Testis (tissue), 3 donors: ENCODE results near the gene TNFRSF1A. TPM values are rescaled to one million over a fixed set of nuclear protein-coding genes. Genes with fewer than 3 reads are reported as not detected.

Experiments used
- DNase-seq: peaks from one replicate; pipeline ENCODE4 v3.0.0-alpha.2; 2019
- H3K27ac ChIP-seq, 2 donors: fragments of 200-600 bp; sonication (generic); one replicate each; pipeline ENCODE4 v1.5.1; 2019
- H3K27me3 ChIP-seq: fragments of 200-600 bp; sonication (generic); one replicate; pipeline ENCODE4 v1.5.1; 2019
- H3K36me3 ChIP-seq: fragments of 200-600 bp; sonication (generic); one replicate; pipeline ENCODE4 v1.5.1; 2017; ENCODE audit warnings: low read depth; ENCODE audit errors: missing control alignments
- H3K4me1 ChIP-seq: fragments of 200-600 bp; sonication (generic); one replicate; pipeline ENCODE4 v1.5.1; 2019
- H3K4me3 ChIP-seq, 2 donors: fragments of 200-600 bp; sonication (generic); one replicate each; pipeline ENCODE4 v1.5.1; 2017 to 2019
- H3K9me3 ChIP-seq: fragments of 200-600 bp; sonication (generic); one replicate; pipeline ENCODE4 v1.5.1; 2017
- POLR2A ChIP-seq: fragments of 450-650 bp; IDR thresholded peaks from one replicate; pipeline ENCODE4 v1.6.1; 2017; ENCODE audit warnings: antibody characterized with exemption, mild to moderate bottlenecking, moderate library complexity
- WGBS, 2 donors: methylation state at CpG; one replicate each; pipeline ENCODE4 v1.1.5; 2018; 5-methylcytosine and 5-hydroxymethylcytosine counted together
- intact Hi-C: fragments of 100-400 bp; cut with DNase I; formaldehyde crosslinking; loops from one replicate; pipeline ENCODE4 v1.15.1; 2023; ENCODE audit warnings: low total_unique reads
- polyA plus RNA-seq: library from polyadenylated mRNA; stranded (reverse); fragments of 350-450 nt; fragmentation: Illumina TruSeq; extraction: RNeasy Lipid Tissue Mini Kit (QIAGEN cat#74804); gene quantifications from one replicate; pipeline ENCODE4 v1.2.3, GENCODE V29; 2014; ENCODE audit warnings: low read depth, low replicate concordance; ENCODE audit not compliant: insufficient read depth
- total RNA-seq, 2 donors: library from RNA; depleted of rRNA; stranded (reverse); fragments of >200 nt; gene quantifications; one replicate each; pipeline ENCODE4 v1.2.3, GENCODE V29; 2016
- TF ChIP-seq, protein P1 (sequence below), 3 experiments: fragments of 450-650 bp in 2 of 3; fragments of 200-600 bp in 1 of 3; sonication (generic) in 1 of 3; IDR thresholded peaks; one replicate each; pipeline ENCODE4 v1.5.1; 2016 to 2019; ENCODE audit warnings: antibody characterized with exemption in 3 of 3, mild to moderate bottlenecking in 2 of 3, moderate library complexity in 1 of 3

TNFRSF1A gene
- total and polyA plus RNA-seq, 3 donors from 2014 or later, result 59.8 to 106 (median 94.6) TPM

DNA sequence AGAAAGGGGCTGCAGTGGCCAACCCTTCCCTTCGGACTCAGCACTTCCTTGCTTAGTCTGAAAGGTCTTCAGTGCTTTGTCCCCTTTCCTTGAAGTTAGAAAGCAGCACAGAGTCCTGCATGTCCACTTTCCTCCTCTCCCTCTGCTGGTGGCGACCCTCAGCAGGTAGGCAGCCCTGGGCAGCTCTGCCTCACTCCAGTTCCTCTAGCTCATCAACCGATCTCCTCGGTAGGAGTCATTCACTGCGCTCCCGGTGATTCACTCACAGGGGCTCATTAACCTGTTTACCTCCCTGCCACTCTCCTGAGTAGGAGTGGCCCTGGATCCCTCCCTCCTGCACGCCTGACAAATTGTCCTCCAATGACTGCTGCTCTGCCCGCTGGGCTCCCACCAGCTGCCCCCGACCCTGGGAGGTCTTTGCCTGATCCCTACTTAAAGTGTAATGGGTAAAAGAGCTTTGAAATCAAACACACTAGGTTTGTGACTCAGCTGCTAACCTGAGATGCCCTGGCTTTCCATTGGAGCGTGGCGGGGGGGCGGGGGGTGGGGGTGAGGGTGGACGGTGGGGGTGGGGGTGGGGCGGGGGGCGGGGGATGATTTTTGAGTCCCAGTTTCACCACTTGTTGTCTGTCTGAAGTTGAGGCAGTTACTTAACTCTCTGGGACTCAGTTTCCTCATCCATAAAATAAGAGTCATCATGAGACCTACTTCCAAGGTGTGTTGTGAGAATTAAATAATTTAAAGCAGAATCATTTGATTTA lies 29.3 kb upstream of the TNFRSF1A start:
- peaks cover 20% of the 10 kb centered on the region for H3K4me1 ChIP-seq
- no peaks in the 10 kb centered on the region for H3K27me3 ChIP-seq
- intact Hi-C loops, result no loop called here
- TF ChIP-seq, protein P1, sequence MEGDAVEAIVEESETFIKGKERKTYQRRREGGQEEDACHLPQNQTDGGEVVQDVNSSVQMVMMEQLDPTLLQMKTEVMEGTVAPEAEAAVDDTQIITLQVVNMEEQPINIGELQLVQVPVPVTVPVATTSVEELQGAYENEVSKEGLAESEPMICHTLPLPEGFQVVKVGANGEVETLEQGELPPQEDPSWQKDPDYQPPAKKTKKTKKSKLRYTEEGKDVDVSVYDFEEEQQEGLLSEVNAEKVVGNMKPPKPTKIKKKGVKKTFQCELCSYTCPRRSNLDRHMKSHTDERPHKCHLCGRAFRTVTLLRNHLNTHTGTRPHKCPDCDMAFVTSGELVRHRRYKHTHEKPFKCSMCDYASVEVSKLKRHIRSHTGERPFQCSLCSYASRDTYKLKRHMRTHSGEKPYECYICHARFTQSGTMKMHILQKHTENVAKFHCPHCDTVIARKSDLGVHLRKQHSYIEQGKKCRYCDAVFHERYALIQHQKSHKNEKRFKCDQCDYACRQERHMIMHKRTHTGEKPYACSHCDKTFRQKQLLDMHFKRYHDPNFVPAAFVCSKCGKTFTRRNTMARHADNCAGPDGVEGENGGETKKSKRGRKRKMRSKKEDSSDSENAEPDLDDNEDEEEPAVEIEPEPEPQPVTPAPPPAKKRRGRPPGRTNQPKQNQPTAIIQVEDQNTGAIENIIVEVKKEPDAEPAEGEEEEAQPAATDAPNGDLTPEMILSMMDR (IDR thresholded peaks at IDR 0.05), result no peak
- TF ChIP-seq POLR2A, result no peak
- H3K36me3 ChIP-seq, result no peaks in the 10 kb centered on the region
- no peak for DNase-seq
- no peak overlapping the region for H3K27ac ChIP-seq
- WGBS, 2 donors, result 72 to 78% methylated on average over 14 to 15 of the region's 15 CpGs
- H3K9me3 ChIP-seq, result no peaks in the 10 kb centered on the region
- H3K4me3 ChIP-seq, result no peak overlapping the region

DNA sequence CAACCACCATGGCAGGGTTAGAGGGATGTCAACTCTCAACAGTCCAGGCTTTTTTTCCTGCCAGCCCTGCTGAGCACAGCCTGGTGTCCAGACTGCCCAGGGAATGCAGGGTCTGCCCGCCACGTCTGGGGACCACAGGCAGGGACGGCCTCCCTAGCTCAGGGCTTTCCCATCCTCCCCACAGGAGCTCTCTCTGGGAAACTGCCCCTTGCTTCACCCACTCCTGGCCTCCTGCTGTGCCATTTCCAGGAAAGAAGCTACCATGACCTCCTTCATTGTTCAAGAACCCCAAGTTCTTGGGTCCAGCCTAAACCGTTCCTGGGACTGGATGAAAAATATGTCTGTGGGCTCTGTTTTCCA lies 28.7 kb upstream of the TNFRSF1A start:
- Histone ChIP-seq H3K4me3 (no peak overlapping the region), H3K27ac (no peak overlapping the region), H3K4me1 (peaks cover 14% of the 10 kb centered on the region), H3K9me3 (no peaks in the 10 kb centered on the region), H3K36me3 (no peaks in the 10 kb centered on the region), H3K27me3 (no peaks in the 10 kb centered on the region)
- intact Hi-C loops, result no loop called here
- whole genome bisulfite sequencing, 2 donors, result 88 to 93% methylated on average over 4 of the region's 4 CpGs
- DNase-seq, result no peak
- TF ChIP-seq, protein P1 (IDR thresholded peaks at IDR 0.05), result no peak
- no peak for TF ChIP-seq POLR2A

DNA sequence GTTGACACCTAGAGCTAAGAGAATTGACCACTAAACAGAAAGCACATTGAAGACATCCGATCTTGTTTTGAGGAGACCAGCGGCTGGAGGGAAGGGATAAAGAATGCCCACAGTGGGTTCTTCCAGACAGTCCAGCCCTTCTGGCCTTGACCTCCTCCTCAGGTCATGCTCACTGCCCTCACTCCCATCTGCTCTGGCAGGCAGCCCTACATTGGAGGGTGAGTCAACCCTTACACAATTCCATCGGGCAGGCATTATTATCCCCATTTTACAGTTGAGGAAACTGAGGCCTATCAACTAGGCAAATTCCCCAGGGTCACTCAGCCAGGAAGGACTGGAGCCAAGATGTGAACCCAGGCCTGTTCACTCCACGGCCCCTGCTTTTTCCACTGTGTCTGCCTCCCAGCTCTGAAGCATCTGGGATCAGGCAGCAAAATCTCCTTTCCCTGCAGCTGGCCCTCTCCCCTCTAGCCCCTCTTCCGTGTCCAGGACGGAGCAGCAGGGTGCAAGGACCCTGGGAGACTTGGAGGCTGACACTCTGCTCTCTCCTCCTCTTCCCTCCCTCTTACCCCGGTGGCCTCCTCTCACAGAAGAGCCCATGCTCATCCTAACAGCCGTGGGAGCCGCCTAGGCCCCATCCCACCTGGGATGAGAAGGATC lies 28.2 kb upstream of the TNFRSF1A start:
- H3K4me3 ChIP-seq, result no peak overlapping the region
- no peak overlapping the region for H3K27ac ChIP-seq
- DNase-seq, result no peak
- no peaks in the 10 kb centered on the region for H3K27me3 ChIP-seq
- H3K36me3 ChIP-seq, result no peaks in the 10 kb centered on the region
- intact Hi-C loops, result no loop called here
- H3K9me3 ChIP-seq, result no peaks in the 10 kb centered on the region
- peaks cover 9% of the 10 kb centered on the region for H3K4me1 ChIP-seq
- no peak for TF ChIP-seq POLR2A
- WGBS, 2 donors, result 77 to 85% methylated on average over 9 of the region's 9 CpGs

DNA sequence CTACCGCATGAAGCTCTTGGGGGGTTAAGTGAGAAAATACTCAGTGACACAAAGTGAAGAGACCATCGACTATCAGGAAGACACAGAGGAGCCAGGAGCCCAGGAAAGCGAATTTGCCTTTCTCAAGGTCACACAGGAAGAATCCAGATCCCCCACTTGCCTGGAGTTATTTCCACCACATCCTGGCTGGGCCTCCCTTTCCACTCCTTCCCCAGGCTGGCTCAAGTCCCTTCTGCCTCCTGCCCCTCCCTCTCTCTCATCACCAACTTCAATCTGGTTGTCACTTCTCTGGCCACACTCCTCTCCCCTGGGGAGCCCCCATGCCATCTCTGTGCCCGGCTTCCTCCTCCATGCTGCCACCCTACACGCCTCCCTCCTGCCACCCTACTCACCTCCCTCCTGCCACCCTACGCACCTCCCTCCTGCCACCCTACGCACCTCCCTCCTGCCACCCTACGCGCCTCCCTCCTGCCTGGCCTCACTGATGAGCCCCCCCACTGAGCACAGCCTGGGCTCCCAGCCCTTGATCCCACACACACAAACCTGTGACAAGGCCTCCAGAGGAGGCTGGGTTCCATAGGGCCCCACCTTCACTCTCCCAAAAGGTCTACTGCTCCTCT lies 27.1 kb upstream of the TNFRSF1A start:
- DNase-seq, result no peak
- H3K27ac ChIP-seq, result peak overlapping the region in 1 of 2 donors; percentile 35
- no peaks in the 10 kb centered on the region for H3K9me3 ChIP-seq
- no peaks in the 10 kb centered on the region for H3K36me3 ChIP-seq
- TF ChIP-seq POLR2A, result no peak
- TF ChIP-seq, protein P1 (IDR thresholded peaks at IDR 0.05), result no peak
- WGBS, 2 donors, result 77 to 82% methylated on average over 9 of the region's 9 CpGs
- H3K27me3 ChIP-seq, result no peaks in the 10 kb centered on the region
- no peak overlapping the region for H3K4me3 ChIP-seq
- intact Hi-C loops, result no loop called here
- H3K4me1 ChIP-seq, result no peaks in the 10 kb centered on the region
